Activated CD8-positive, alpha-beta memory T cell treated with anti-CD3 and anti-CD28 coated beads for 1 hour (primary cell): ENCODE results near the gene CKLF.
"Not testable (repeated sequence)": the region's sequence is repeated elsewhere in the genome, so short reads cannot be mapped to it uniquely, and the experiment has no call there.

Experiments
- DNase-seq, 2 donors: peaks; one replicate each; pipeline ENCODE4 v3.0.0-alpha.2; 2020; ENCODE audit warnings: low read depth in 1 of 2; ENCODE audit errors: extremely low read depth in 1 of 2

CKLF gene

GRCh38 chr16:66566051-66566901 is 13.9 kb downstream of the CKLF start, which contains the start of gene CMTM1:
Gene CMTM1, plus strand, starts transcription at chr16:66566439. Its CDS starts 75 bp downstream, at chr16:66566514.
- no peak for DNase-seq

GRCh38 chr16:66567270-66567669 is 14.9 kb downstream of the CKLF start:
- not testable (repeated sequence) for DNase-seq

- no peak for DNase-seq
Observed at GRCh38 chr16:66568355-66568754, 16.0 kb downstream of the CKLF start.

- no peak for DNase-seq
Observed at GRCh38 chr16:66569131-66569530, 16.8 kb downstream of the CKLF start.

GRCh38 chr16:66569827-66570405 is 17.5 kb downstream of the CKLF start:
- no peak for DNase-seq

- no peak for DNase-seq
Observed at GRCh38 chr16:66572356-66572755, 20.0 kb downstream of the CKLF start.

GRCh38 chr16:66574081-66574480 is 21.7 kb downstream of the CKLF start:
- no peak for DNase-seq

GRCh38 chr16:66574531-66574930 is 22.2 kb downstream of the CKLF start:
- DNase-seq, result no peak

GRCh38 chr16:66575060-66575459 is 22.7 kb downstream of the CKLF start:
- no peak for DNase-seq

GRCh38 chr16:66576296-66576695 is 23.9 kb downstream of the CKLF start:
- DNase-seq, result no peak

GRCh38 chr16:66578651-66579531 is 26.5 kb downstream of the CKLF start, which contains the start of gene CMTM2:
Gene CMTM2, plus strand, starts transcription at chr16:66579463. Its CDS starts 145 bp downstream, at chr16:66579608.
- no peak for DNase-seq

- no peak for DNase-seq
Observed at GRCh38 chr16:66580605-66581209, 28.3 kb downstream of the CKLF start.

- DNase-seq, result no peak
Observed at GRCh38 chr16:66581246-66581952, 29.0 kb downstream of the CKLF start.

- no peak for DNase-seq
Observed at GRCh38 chr16:66585481-66586239, 33.3 kb downstream of the CKLF start.

- DNase-seq, result no peak
Observed at GRCh38 chr16:66587881-66588600, 35.7 kb downstream of the CKLF start.

- peak in 1 of 2 donors; percentile 43 for DNase-seq
Observed at GRCh38 chr16:66588981-66589713, 36.8 kb downstream of the CKLF start.

- DNase-seq, result no peak
Observed at GRCh38 chr16:66590322-66590721, 37.9 kb downstream of the CKLF start.

GRCh38 chr16:66591018-66591417 is 38.6 kb downstream of the CKLF start:
- no peak for DNase-seq
